SU-DHL-6 (cell line): ENCODE data around the gene KCNE2.

Experiments used
- H2AFZ ChIP-seq: fragments of 200-600 bp; sonication (generic); 2 replicates; pipeline ENCODE4 v1.6.1; 2014; ENCODE audit warnings: low read depth, mild to moderate bottlenecking, moderate library complexity, mixed read lengths, antibody characterized with exemption, low read length; ENCODE audit not compliant: severe bottlenecking
- H3F3A ChIP-seq: fragments of 200-600 bp; shearing (Covaris generic); 2 replicates; pipeline ENCODE4 v1.6.0; 2016; ENCODE audit warnings: antibody characterized with exemption, mild to moderate bottlenecking; ENCODE audit not compliant: insufficient read depth
- H3K27ac ChIP-seq: fragments of 200-600 bp; sonication (generic); 2 replicates; pipeline ENCODE4 v1.5.1; 2016; ENCODE audit warnings: low read depth, mild to moderate bottlenecking, low read length, moderate library complexity, mixed read lengths
- H3K27me3 ChIP-seq: fragments of 200-600 bp; sonication (generic), shearing (Covaris generic); 2 replicates; pipeline ENCODE4 v1.6.0; 2014; ENCODE audit warnings: mild to moderate bottlenecking, low read length
- H3K36me3 ChIP-seq: fragments of 200-600 bp; sonication (generic); 2 replicates; pipeline ENCODE4 v1.6.1; 2014; ENCODE audit warnings: mild to moderate bottlenecking, low read length, mixed read lengths
- H3K4me2 ChIP-seq: fragments of 300-600, 200-600 bp; shearing (Covaris generic), sonication (generic); 2 replicates; pipeline ENCODE4 v1.6.0; 2014; ENCODE audit warnings: low read length, low read depth, mild to moderate bottlenecking; ENCODE audit not compliant: poor library complexity, severe bottlenecking
- H3K4me3 ChIP-seq: fragments of 200-600 bp; sonication (generic); 2 replicates; pipeline ENCODE4 v1.5.1; 2014; ENCODE audit warnings: antibody characterized with exemption, low read length, mild to moderate bottlenecking, mixed read lengths; ENCODE audit not compliant: insufficient read depth, poor library complexity, severe bottlenecking
- H3K79me2 ChIP-seq: fragments of 200-600 bp; sonication (generic); 2 replicates; pipeline ENCODE4 v1.6.1; 2014; ENCODE audit warnings: mild to moderate bottlenecking, low read length, moderate library complexity; ENCODE audit not compliant: insufficient read depth
- H3K9ac ChIP-seq: fragments of 200-600 bp; sonication (generic); 2 replicates; pipeline ENCODE4 v1.7.0; 2014; ENCODE audit warnings: mild to moderate bottlenecking, low read length
- H3K9me2 ChIP-seq: fragments of 200-600 bp; sonication (generic); replicated peaks from 2 replicates; pipeline ENCODE4 v1.6.1; 2014; ENCODE audit warnings: low read length; ENCODE audit not compliant: insufficient read depth
- H3K9me3 ChIP-seq: fragments of 200-600 bp; sonication (generic); 2 replicates; pipeline ENCODE4 v1.6.1; 2014; ENCODE audit warnings: low read length, mixed read lengths; ENCODE audit not compliant: insufficient read depth
- H4K20me1 ChIP-seq: fragments of 200-600 bp; sonication (generic); 2 replicates; pipeline ENCODE4 v1.6.1; 2014; ENCODE audit warnings: low read depth, mild to moderate bottlenecking, antibody characterized with exemption, low read length, moderate library complexity, mixed read lengths
- CTCF ChIP-seq: fragments of 200-600 bp; sonication (generic); IDR thresholded peaks from one replicate; pipeline ENCODE4 v1.5.1; 2017; ENCODE audit warnings: antibody characterized with exemption, mild to moderate bottlenecking, low read length, moderate library complexity; ENCODE audit not compliant: insufficient read depth, poor library complexity, severe bottlenecking
- EZH2phosphoT487 ChIP-seq: fragments of 200-600 bp; sonication (generic), shearing (Covaris generic); conservative IDR thresholded peaks from 2 replicates; pipeline ENCODE4 v1.6.1; 2018; ENCODE audit warnings: mild to moderate bottlenecking, antibody characterized with exemption, low read length, moderate library complexity, mixed read lengths

The KCNE2 gene

GRCh38 chr21:34342476-34342875, 21.3 kb upstream of the KCNE2 start:
- H2AFZ ChIP-seq, result no peak overlapping the region
- H3K79me2 ChIP-seq, result no peaks in the 10 kb centered on the region
- no peaks in the 10 kb centered on the region for H3K9me3 ChIP-seq
- H3K4me3 ChIP-seq, result no peak overlapping the region
- H3K36me3 ChIP-seq, result no peaks in the 10 kb centered on the region
- no peak for TF ChIP-seq CTCF
- no peak for TF ChIP-seq EZH2phosphoT487
- no peaks in the 10 kb centered on the region for H4K20me1 ChIP-seq
- H3K9ac ChIP-seq, result no peak overlapping the region
- no peak overlapping the region for H3K27ac ChIP-seq
- no peaks in the 10 kb centered on the region for H3F3A ChIP-seq
- no peaks in the 10 kb centered on the region for H3K27me3 ChIP-seq
- H3K4me2 ChIP-seq, result no peak overlapping the region
- no peaks in the 10 kb centered on the region for H3K9me2 ChIP-seq

- Histone ChIP-seq H3K9ac (no peak overlapping the region), H3K9me3 (no peaks in the 10 kb centered on the region), H4K20me1 (no peaks in the 10 kb centered on the region), H3K4me3 (no peak overlapping the region), H3K79me2 (no peaks in the 10 kb centered on the region), H3K27me3 (no peaks in the 10 kb centered on the region), H3K9me2 (no peaks in the 10 kb centered on the region), H3K36me3 (no peaks in the 10 kb centered on the region), H3F3A (no peaks in the 10 kb centered on the region), H3K27ac (no peak overlapping the region), H3K4me2 (no peak overlapping the region), H2AFZ (no peak overlapping the region)
- no peak for TF ChIP-seq CTCF
- TF ChIP-seq EZH2phosphoT487, result no peak
Measured at GRCh38 chr21:34343347-34343746, 20.5 kb upstream of the KCNE2 start.

- H3K9me2 ChIP-seq, result no peaks in the 10 kb centered on the region
- H3K27me3 ChIP-seq, result no peaks in the 10 kb centered on the region
- H3K9ac ChIP-seq, result no peak overlapping the region
- H2AFZ ChIP-seq, result no peak overlapping the region
- H3K4me3 ChIP-seq, result no peak overlapping the region
- H4K20me1 ChIP-seq, result no peaks in the 10 kb centered on the region
- H3K9me3 ChIP-seq, result no peaks in the 10 kb centered on the region
- H3K27ac ChIP-seq, result no peak overlapping the region
- H3K4me2 ChIP-seq, result no peak overlapping the region
- no peaks in the 10 kb centered on the region for H3K79me2 ChIP-seq
- no peaks in the 10 kb centered on the region for H3F3A ChIP-seq
- TF ChIP-seq EZH2phosphoT487 (no peak), CTCF (no peak)
- H3K36me3 ChIP-seq, result no peaks in the 10 kb centered on the region
Measured at GRCh38 chr21:34343838-34344381, 19.9 kb upstream of the KCNE2 start.

- H4K20me1 ChIP-seq, result no peaks in the 10 kb centered on the region
- no peak overlapping the region for H2AFZ ChIP-seq
- H3K9ac ChIP-seq, result no peak overlapping the region
- no peak for TF ChIP-seq EZH2phosphoT487
- no peak for TF ChIP-seq CTCF
- H3K4me2 ChIP-seq, result no peak overlapping the region
- H3K4me3 ChIP-seq, result no peak overlapping the region
- H3K9me2 ChIP-seq, result no peaks in the 10 kb centered on the region
- H3K36me3 ChIP-seq, result no peaks in the 10 kb centered on the region
- H3K27me3 ChIP-seq, result no peaks in the 10 kb centered on the region
- no peak overlapping the region for H3K27ac ChIP-seq
- no peaks in the 10 kb centered on the region for H3K9me3 ChIP-seq
- no peaks in the 10 kb centered on the region for H3F3A ChIP-seq
- no peaks in the 10 kb centered on the region for H3K79me2 ChIP-seq
Measured at GRCh38 chr21:34344584-34344983, 19.2 kb upstream of the KCNE2 start.
